Stimulated activated CD4-positive, alpha-beta T cell treated with anti-CD3 and anti-CD28 coated beads, TNF-alpha, amount 100 ng/mL, for 48 hours (primary cell): ENCODE measurements around the gene RPS21.
A peak's percentile ranks its signal among the peaks of the same experiment; 100 is the strongest.
"Not testable (repeated sequence)": the region's sequence is repeated elsewhere in the genome, so short reads cannot be mapped to it uniquely, and the experiment has no call there.

Experiments used
- DNase-seq, 3 donors: peaks; one replicate each; pipeline ENCODE4 v3.0.0-alpha.2; 2020; ENCODE audit warnings: low read depth in 3 of 3

The RPS21 gene

DNA sequence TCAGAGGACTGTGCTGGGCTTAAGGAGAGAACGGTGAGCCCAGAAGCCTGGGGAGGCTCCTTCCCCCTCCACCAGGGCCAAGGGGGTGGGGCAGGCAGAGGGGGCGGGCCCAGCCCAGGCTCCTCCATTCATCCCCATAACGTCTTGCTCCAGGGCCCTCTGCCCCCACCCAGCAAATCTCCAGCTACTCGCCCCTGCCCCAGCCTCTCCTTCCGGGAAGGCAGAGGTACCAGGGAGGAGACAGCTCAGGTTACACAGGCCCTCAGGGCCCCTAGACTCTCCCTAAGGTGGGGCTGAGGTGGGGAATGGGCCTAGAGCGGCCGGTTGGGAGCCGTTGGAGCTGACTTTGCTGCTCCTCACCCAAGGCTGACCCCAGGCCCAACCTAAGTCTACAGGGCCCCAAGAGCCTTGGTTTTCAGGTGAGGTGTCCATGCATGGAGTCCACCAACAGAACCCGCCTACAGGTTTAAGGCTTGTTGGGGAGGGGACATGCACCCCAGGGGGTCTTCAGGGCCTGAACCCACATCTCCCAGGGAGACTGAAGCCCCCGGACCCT is 21.0 kb upstream of the RPS21 start:
- no peak for DNase-seq

- no peak for DNase-seq
These were observed 20.4 kb upstream of the RPS21 start for GRCh38 chr20:62366370-62367135.

DNA sequence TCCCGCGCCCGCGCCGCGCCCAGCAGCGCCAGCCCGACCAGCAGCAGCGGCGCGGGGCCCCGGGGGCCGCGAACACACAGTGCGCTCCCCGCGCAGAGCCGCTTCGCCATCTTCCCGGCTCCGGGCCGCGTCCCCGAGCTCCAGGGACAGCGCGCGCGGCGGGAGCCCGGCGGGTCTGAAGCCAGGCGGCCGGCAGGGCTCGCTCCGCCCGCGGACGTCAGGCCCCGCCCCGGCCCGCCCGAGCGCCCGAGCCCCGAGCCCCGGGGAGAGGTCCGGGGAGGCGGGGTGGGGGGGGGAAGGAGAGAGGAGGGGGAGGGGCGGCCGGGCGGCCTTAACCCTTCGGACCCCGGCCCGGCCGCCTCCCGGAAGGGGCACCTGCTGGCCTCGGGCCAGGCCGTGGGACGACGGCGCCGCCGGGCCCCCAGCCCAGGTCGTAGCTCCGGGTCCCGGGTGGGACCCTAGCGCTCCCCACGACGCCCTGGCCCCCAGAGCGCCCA is 19.7 kb upstream of the RPS21 start, which contains the start of gene LAMA5:
LAMA5 (minus strand) TSS at position 177 of the 497 bp plus-strand sequence; CDS start at position 110, 67 bp downstream.
- no peak for DNase-seq

GRCh38 chr20:62367633-62368391 is 19.1 kb upstream of the RPS21 start:
- no peak for DNase-seq

DNA sequence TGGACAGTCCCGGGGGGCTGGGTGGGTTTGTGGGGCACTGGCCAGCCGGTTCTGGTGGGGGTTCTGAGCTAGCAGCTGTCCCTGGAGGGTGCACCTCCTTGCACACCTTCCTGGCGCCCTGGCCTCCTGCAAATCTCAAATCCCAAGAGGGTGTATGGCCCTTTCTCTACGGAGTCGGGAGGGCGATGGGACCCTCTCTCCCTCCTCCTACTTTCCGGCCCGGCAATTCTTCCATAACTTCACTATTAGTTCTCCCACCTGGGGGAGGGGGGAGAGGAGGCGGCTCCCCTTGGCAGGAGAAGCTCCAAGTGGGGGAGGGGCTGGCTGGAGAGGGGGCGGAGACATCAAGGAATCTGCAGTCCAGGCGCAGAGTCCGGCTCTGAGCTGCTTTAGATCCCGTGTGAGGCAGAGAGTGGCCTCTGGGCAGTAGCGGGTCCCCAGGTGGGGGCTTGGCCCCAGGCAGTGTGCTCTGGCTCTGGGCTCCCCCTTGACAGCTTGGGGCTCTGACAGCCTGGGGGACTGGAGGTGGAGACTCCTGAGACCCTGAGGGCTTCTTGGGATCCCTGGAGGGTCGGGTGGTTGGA is 18.4 kb upstream of the RPS21 start:
- no peak for DNase-seq

DNA sequence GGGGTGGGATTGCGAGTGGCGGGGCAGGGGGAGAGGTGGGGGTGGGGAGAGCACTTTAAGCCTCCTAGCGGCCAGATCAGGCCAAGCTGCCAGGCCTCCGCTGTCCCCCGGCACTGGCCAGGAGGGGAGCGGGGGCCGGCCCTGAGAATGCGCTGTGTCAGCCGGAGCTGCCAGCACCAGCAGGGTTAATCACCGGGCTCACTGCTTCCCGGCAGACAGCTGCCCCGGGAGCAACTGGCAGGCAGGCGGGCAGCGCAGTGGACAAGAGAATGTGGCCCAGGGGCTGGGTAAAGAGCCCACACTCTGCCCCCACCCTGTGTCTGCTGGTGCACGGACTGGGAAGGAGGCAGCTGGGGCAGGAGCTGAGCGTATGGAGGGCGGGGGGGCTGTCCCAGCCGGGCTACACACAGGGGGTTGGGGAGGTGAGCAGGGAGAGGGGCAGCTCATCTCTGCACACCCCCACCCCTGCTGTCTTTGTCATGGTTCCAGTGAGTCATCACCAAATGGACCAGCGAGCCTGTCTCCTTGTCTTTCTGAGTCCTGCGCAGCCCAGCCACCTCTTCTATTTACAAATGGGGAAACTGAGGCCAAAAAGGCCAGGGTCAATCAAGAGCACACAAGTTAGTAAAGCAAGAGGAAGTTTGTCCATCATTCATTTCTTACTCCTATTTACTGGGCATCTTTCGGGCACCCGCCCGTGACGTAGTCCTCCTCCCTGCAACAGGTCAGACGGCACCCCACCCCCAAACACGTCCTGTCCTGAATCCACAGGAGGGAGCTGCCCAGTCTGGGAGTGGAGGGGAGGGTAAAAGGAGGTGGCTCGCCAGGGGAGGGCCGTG is 17.7 kb upstream of the RPS21 start:
- DNase-seq = no peak

DNA sequence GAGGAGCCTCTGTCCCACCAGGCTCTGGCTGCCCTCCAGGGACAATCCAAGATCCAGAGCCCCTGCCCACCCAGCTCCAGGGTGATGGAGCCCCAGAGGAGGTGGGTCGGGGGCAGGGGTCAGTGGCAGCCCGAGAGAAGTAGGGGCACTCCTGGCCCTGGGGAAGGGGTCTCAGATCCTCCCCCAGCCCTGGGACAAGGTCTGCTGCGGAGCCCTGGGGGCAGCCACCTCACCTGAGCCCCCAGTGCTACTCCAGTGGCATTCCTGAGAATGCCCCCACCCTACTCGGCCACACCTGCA is 17.1 kb upstream of the RPS21 start:
- DNase-seq = no peak

GRCh38 chr20:62370115-62370806 is 16.6 kb upstream of the RPS21 start:
- peak in 1 of 3 donors; percentile 49 for DNase-seq

DNA sequence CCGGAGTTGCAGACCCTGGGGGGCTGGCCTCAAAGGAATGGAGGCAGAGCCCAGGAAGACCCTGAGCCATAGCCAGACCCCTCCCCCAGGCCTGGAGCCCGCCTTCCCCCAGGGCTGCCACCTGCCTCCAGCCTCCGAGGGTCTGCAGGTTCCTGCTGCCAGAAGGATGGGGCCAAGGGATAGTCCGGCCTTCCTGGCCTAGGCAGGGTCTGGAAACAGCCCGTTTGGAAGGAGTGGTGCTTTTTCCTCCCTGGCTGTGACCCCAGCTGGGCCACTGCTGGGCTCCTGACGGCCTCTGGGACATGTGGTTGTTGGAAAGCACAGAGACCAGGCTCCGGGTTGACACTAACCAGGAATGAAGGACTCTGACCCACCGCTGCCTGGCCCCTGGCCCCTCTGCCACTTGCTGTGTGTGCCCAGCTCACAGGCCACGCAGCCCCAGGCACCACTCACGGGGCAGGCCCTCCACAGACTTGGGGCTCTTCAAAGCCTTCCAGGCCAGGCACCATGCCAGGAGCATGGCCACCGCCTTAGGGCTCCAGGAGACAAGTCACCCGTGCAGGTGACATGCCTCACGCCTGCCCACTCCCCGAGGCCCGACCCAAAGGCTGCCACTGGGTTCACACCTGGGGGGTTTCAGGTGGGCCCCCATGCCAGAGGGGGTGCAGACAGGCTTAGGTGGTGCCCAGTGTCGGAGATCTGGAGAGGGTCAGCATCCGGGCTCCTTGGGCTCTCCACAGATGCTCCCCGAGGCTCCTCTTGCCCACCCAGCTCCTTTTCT is 15.9 kb upstream of the RPS21 start:
- no peak for DNase-seq

- DNase-seq = no peak
These were observed 15.3 kb upstream of the RPS21 start for GRCh38 chr20:62371588-62372041.

DNA sequence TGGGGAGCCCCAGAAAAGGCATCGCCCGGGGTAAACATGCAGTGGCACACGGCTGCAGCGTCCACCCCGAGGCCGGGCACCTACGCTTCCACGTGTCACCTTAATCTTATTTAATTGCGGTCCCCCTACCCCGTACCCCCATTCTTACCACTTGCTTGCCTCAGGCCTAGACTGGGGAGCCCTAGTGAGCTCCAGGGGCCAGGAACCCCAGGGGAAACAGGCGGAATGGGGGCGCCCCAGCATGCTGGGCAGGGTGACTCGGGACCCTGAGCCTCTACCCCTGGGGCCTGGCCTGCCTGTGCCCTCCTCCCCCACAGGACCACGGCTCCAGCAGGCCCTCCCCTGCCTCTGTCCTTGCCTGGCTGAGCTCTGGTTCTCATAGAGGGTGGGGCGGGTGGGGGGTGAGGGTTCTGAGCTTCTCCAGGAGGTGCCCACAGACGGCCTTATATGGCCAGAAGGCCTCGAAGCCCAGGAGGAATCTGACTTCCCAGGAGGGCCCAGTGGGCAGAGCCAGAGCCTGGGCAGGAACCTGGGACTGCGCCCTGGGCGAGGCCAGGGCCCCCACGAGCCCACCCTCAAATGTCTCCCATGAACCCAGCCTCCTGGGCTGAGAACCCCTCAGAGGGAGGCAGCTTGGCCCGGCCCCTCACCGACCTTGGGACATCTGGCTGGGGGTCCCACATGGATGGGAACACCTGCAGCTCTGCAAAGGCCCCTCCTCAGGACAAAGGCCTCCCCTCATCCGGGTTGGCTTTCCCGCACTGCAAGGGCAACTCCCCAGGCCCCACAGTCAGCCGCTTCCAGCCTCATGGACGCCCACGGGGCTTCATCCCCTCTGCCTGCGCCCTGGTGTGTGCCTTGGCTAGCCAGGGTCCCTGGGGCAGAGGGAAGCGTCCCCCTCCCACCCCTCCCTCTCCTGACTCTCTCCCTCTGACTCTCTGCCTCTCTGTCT is 14.6 kb upstream of the RPS21 start:
- no peak for DNase-seq

GRCh38 chr20:62373631-62374179 is 13.2 kb upstream of the RPS21 start:
- not testable (repeated sequence) for DNase-seq

DNA sequence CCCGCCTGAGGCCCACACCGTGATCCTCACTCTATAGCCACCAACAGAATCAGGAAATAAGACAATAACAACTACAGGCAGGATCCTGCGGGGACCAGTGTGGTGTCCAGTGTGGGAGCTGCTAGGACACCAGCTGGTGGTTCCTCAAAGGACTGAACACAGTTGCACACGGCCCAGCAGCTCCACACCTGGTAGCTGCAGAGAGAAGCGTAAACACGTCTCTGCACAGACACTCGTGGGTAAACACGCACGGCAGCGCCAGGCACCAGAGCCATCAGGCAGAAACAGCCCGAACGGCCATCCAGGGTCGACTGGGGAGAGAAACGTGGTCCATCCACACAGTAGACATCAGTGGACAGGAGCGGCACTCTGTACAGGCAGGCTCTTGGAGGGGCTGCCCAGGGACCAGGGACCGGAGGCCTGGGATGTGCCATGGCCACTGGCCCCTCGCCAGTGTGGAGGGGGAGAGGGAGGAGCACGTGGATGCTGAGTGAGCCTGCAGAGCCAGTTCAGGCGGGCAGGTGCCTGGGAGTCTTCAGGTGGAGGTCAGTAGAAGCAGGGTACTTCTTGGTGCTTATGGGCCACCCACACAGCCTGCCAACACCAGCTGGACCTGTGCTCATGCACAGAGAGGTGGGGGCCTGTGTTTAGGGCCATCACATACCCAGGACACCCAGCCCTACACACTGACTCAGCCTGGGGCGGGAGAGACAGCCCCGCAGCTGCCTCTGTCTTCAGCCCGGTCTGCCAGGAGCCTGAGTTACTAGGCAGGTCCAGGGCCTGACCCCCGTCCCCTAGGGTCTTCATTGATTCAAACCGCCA is 12.4 kb upstream of the RPS21 start:
- no peak for DNase-seq

DNA sequence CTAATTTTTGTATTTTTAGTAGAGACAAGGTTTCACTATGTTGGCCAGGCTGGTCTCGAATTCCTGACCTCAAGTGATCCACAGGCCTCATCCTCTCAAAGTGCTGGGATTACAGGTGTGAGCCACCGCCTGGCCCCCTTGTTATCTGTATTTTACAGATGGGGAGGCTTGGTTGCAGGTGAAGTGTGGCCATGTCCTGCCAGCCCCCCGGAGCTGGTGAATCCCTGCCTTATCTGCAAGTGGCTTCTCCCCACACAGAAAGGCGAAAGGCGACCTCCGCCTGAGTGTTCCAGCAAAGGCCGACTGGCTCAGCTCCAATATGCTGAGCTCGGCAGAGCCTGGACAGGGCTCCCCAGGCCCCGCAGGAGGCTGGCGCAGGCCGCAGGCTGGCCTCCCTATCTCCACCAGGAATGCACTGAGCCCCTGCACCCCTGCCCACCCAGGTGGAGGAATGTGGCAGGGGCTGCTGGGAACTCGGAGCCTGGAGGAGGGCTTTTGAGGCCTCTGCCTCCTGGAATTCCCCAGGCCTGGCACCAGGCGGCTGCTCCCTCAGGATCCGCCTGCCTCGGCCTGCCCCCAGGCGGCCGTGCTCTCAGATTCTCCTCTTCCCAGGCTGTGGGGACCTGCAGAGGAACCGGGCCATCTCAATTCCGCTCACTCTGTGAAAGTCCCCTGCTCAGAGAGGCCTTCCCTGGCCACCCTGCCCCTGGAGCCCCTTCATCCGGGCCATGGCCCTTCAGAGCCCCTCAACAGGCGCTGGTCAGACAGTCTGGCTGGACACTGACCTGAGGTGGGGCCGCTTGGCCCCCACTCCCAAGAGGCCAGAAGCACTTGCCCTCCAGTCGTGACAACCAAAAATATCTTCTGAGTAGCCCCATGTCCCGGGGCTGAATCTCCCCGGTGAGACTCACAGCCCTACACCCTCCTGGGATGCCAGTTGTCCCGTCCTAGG is 10.5 kb upstream of the RPS21 start:
- no peak for DNase-seq

- DNase-seq = no peak
These were observed 9.8 kb upstream of the RPS21 start for GRCh38 chr20:62377064-62377461.

DNA sequence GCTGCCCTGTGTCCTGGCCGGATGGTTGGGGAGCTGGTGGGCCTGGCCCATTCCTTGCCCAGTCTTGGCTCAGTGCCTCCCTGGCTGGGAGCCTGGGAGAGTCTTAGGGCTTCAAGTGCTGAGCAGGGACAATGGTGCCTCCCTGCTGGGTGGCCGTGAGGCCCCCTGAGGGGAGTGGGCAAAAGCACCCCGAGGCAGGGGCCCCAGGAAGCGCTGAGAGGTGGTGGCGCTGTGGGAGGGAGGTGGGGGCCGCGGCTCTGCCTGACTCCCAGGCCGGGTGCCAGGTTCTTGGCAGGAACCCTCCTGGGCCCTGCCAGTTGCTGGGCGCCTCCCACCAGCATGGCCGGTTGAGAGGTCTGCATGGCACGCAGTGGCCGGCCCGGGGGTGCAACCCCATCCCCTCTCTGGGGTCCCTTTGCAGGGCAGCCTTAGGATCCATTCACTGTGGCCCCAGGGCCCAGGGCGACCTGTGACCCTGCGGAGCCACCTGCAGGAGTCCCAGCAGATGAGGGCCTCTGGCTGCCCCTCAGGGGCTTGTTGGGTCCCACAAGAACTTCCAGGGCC is 9.2 kb upstream of the RPS21 start:
- DNase-seq = no peak
